GM12878 (cell line): ENCODE measurements around the gene LBH. TPM values are rescaled to one million over a fixed set of nuclear protein-coding genes. Genes with fewer than 3 reads are reported as not detected.

Experiments used
- ATAC-seq: fragments of 200-7000 bp; cut with Tn5 transposase; 3 replicates; pipeline ENCODE4 v1.9.1; 2020; ENCODE audit warnings: mild to moderate bottlenecking, moderate library complexity
- BruUV-seq: library from RNA; stranded (reverse); fragments of 400-500 nt; replicated peaks from 2 replicates; lab custom pipeline; 2021; lab: Mats Ljungman, UMichigan
- CTCF ChIA-PET: fragments of 300-600 bp; sonication (Branson Sonifier 250); formaldehyde crosslinking; extraction: SDS; loops from one replicate; lab custom pipeline; 2021; ENCODE audit warnings: inconsistent platforms; lab: Yijun Ruan, JAX
- POLR2A ChIA-PET: fragments of 350-600 bp; formaldehyde crosslinking; extraction: SDS; loops from one replicate; lab custom pipeline; 2021; ENCODE audit warnings: inconsistent platforms; lab: Charles Lee
- RAD21 ChIA-PET: fragments of 300-600 bp; sonication (Branson Sonifier 250); formaldehyde crosslinking; loops from one replicate; lab custom pipeline; 2023; ENCODE audit warnings: antibody characterized with exemption; ENCODE audit not compliant: unreplicated experiment; lab: Charles Lee
- SMC1A ChIA-PET: fragments of 300-600 bp; sonication (Branson Sonifier 250); formaldehyde crosslinking; loops from one replicate; lab custom pipeline; 2023; ENCODE audit not compliant: unreplicated experiment, uncharacterized antibody; lab: Charles Lee
- DNase-seq: peaks from one replicate; pipeline ENCODE4 v3.0.0-alpha.2; 2011; ENCODE audit warnings: low read depth, low spot score
- FAIRE-seq: peaks from 3 replicates; lab custom pipeline; 2011; peaks lifted over from hg19 to GRCh38; lab: Jason Lieb, UNC
- H2AFZ ChIP-seq: 2 replicates; pipeline ENCODE4 v1.6.0; 2011; ENCODE audit warnings: low read depth, low read length, control low read depth; ENCODE audit not compliant: control insufficient read depth
- H3K27ac ChIP-seq: 2 replicates; pipeline ENCODE4 v1.5.1; 2011; ENCODE audit warnings: control low read depth; ENCODE audit not compliant: control insufficient read depth, insufficient read depth
- H3K27me3 ChIP-seq, 2 experiments: replicated peaks in 1 of 2; 2 replicates each; pipeline versions ENCODE4 v1.6.0 to v1.6.1; 2011; ENCODE audit warnings: low read length in 1 of 2; ENCODE audit not compliant: control insufficient read depth in 2 of 2, insufficient read depth in 2 of 2
- H3K36me3 ChIP-seq, 2 experiments: 2 replicates each; pipeline ENCODE4 v1.5.1; 2011; ENCODE audit warnings: low read length in 1 of 2; ENCODE audit not compliant: control insufficient read depth in 2 of 2, insufficient read depth in 2 of 2
- H3K4me1 ChIP-seq: 2 replicates; pipeline ENCODE4 v1.6.1; 2011; ENCODE audit warnings: mild to moderate bottlenecking, low read length, moderate library complexity, mixed read lengths; ENCODE audit not compliant: control insufficient read depth, insufficient read depth
- H3K4me2 ChIP-seq: 2 replicates; pipeline ENCODE4 v1.6.0; 2011; ENCODE audit warnings: control low read depth; ENCODE audit not compliant: control insufficient read depth, insufficient read depth
- H3K4me3 ChIP-seq: fragments of 200-600 bp; sonication (generic); 2 replicates; pipeline ENCODE4 v1.5.1; 2016
- H3K79me2 ChIP-seq: 2 replicates; pipeline ENCODE4 v1.6.0; 2011; ENCODE audit warnings: low read length; ENCODE audit not compliant: control insufficient read depth, insufficient read depth
- H3K9ac ChIP-seq: 2 replicates; pipeline ENCODE4 v1.8.0; 2011; ENCODE audit warnings: low read length, control low read depth, mixed read lengths; ENCODE audit not compliant: control insufficient read depth, insufficient read depth
- H3K9me3 ChIP-seq: replicated peaks from 3 replicates; pipeline ENCODE4 v1.5.1; 2011; ENCODE audit warnings: mild to moderate bottlenecking, low read length; ENCODE audit not compliant: control insufficient read depth, insufficient read depth
- H4K20me1 ChIP-seq: 2 replicates; pipeline ENCODE4 v1.6.0; 2011; ENCODE audit not compliant: control insufficient read depth, insufficient read depth
- EGR1 ChIP-seq, 2 experiments: IDR thresholded peaks; 1 replicate in 1 of 2; 2 replicates in 1 of 2; pipeline ENCODE4 v1.6.1; 2011 to 2012; ENCODE audit warnings: low read depth in 2 of 2, low read length in 2 of 2, borderline replicate concordance in 1 of 2, mild to moderate bottlenecking in 1 of 2, moderate library complexity in 1 of 2
- JUND ChIP-seq: IDR thresholded peaks from 2 replicates; pipeline ENCODE4 v1.6.1; 2012; ENCODE audit warnings: low read depth, mild to moderate bottlenecking, low read length, improper control_type of control experiment, moderate library complexity
- NFYA ChIP-seq: IDR thresholded peaks from 2 replicates; pipeline ENCODE4 v1.6.1; 2011; ENCODE audit warnings: low read depth, mild to moderate bottlenecking, low read length, improper control_type of control experiment, borderline replicate concordance
- STAT1 ChIP-seq: fragments of 450-650 bp; conservative IDR thresholded peaks from 2 replicates; pipeline ENCODE4 v1.6.1; 2014; ENCODE audit warnings: antibody characterized with exemption, mild to moderate bottlenecking
- WGBS: methylation state at CpG from one replicate; pipeline ENCODE4 v1.1.6; 2016; ENCODE audit warnings: low lambda C conversion rate; ENCODE audit not compliant: insufficient replicate concordance, insufficient coverage; ENCODE audit errors: missing lambda C conversion rate; 5-methylcytosine and 5-hydroxymethylcytosine counted together
- in situ Hi-C: fragments of 300-500 bp; cut with MboI; formaldehyde crosslinking; loops from 9 replicates; pipeline ENCODE4 v1.14.3; 2018; ENCODE audit warnings: mixed read lengths
- intact Hi-C: fragments of 100-400 bp; cut with micrococcal nuclease; formaldehyde crosslinking; loops from one replicate; pipeline ENCODE4 v1.14.2; 2022; ENCODE audit not compliant: unreplicated experiment
- polyA plus RNA-seq, 11 experiments: library from polyadenylated mRNA; depleted of rRNA in 4 of 11; unstranded in 6 of 11; stranded (reverse) in 5 of 11; fragments of >200 nt; fragmentation: Nextera tagmentation in 4 of 11; fragmentation: Illumina TruSeq in 1 of 11; extraction: Ambion mirVana in 4 of 11; extraction: Trizol in 1 of 11; gene quantifications; 1 replicate in 1 of 11; 2 replicates in 10 of 11; pipeline versions ENCODE4 v1.2.1 to v1.2.3, GENCODE V29; 2011 to 2016; ENCODE audit warnings: inconsistent platforms in 2 of 11, missing spikeins in 2 of 11, low read depth in 1 of 11
- total RNA-seq, 4 experiments: library from RNA; depleted of rRNA in 3 of 4; stranded (reverse); fragments of >200 nt in 3 of 4; fragmentation: Illumina TruSeq in 1 of 4; extraction: Trizol in 1 of 4; gene quantifications; 2 replicates each; pipeline versions ENCODE4 v1.2.1 to v1.2.3, GENCODE V29; 2013 to 2021
- TF ChIP-seq, protein P1 (sequence below): fragments of 150-350 bp; IDR thresholded peaks from 2 replicates; pipeline ENCODE4 v1.6.1; 2014; ENCODE audit warnings: mild to moderate bottlenecking, low read depth, low read length
- TF ChIP-seq, protein P2 (sequence below): fragments of 450-650 bp; IDR thresholded peaks from 2 replicates; pipeline ENCODE4 v1.6.1; 2016; ENCODE audit warnings: mild to moderate bottlenecking

Gene LBH
- total and polyA plus RNA-seq, 10 of the 15 experiments (the other 5 are each of a cell fraction or from before 2014, with no cell fraction given), result 9.3 to 133 (median 34.1) TPM

DNA sequence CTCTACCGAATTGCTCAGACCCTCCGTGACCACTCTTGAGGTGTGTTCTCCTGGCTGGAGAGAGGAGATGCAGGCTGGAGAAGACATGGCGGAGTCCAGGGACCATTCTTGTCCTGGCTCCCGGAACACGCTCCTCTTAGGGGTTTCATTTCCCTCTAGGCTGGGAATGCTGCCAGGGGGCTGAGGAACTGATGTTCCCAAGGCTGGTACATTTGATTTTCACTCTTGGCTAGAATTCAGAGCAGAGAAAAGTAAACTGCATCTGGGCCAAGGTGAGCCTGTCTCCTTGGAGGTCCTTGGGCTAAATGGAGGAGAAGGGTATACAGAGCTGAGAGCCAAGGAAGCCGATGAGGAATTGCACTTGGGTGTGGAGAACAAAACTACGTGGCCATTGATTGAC, 28.2 kb upstream of the LBH start:
- in situ Hi-C loops, result no loop called here
- no peaks in the 10 kb centered on the region for H3K36me3 ChIP-seq
- ATAC-seq, result no peak
- SMC1A ChIA-PET, result interaction anchor here (0.7 to 12.7 kb wide), 5 partner anchors 11 to 505 kb away, joined by 3 to 444 read pairs (median 4); partner anchors contain the start of gene LBH
- FAIRE-seq, result no peak
- no peak overlapping the region for H3K9ac ChIP-seq
- intact Hi-C loops, result no loop called here
- WGBS, result 47% methylated on average over 7 of the region's 7 CpGs
- DNase-seq, result no peak
- TF ChIP-seq STAT1 (no peak), EGR1 (IDR thresholded peaks at IDR 0.05; ENCODE audit: borderline replicate concordance in 1 of 2, low read depth in 2 of 2, low read length in 2 of 2) (no peak), JUND (no peak), NFYA (no peak)
- TF ChIP-seq, protein P1, sequence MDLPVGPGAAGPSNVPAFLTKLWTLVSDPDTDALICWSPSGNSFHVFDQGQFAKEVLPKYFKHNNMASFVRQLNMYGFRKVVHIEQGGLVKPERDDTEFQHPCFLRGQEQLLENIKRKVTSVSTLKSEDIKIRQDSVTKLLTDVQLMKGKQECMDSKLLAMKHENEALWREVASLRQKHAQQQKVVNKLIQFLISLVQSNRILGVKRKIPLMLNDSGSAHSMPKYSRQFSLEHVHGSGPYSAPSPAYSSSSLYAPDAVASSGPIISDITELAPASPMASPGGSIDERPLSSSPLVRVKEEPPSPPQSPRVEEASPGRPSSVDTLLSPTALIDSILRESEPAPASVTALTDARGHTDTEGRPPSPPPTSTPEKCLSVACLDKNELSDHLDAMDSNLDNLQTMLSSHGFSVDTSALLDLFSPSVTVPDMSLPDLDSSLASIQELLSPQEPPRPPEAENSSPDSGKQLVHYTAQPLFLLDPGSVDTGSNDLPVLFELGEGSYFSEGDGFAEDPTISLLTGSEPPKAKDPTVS, result no peak
- TF ChIP-seq, protein P2, sequence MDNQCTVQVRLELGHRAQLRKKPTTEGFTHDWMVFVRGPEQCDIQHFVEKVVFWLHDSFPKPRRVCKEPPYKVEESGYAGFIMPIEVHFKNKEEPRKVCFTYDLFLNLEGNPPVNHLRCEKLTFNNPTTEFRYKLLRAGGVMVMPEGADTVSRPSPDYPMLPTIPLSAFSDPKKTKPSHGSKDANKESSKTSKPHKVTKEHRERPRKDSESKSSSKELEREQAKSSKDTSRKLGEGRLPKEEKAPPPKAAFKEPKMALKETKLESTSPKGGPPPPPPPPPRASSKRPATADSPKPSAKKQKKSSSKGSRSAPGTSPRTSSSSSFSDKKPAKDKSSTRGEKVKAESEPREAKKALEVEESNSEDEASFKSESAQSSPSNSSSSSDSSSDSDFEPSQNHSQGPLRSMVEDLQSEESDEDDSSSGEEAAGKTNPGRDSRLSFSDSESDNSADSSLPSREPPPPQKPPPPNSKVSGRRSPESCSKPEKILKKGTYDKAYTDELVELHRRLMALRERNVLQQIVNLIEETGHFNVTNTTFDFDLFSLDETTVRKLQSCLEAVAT, result no peak
- CTCF ChIA-PET, result interaction anchor here (0.8 to 2.7 kb wide), 8 partner anchors 27 to 508 kb away, joined by 3 to 34 read pairs (median 4); no protein-coding TSS in a partner anchor
- H3K27me3 ChIP-seq, result no peaks in the 10 kb centered on the region; a peak in 1 of 4 replicates
- no peak overlapping the region for H2AFZ ChIP-seq
- H3K27ac ChIP-seq, result no peak overlapping the region
- POLR2A ChIA-PET, result no interaction called here
- no peaks in the 10 kb centered on the region; the same call in 1 of the 2 replicates for H4K20me1 ChIP-seq
- no peaks in the 10 kb centered on the region; the same call in 1 of the 2 replicates for H3K4me1 ChIP-seq
- H3K4me3 ChIP-seq, result no peak overlapping the region
- no TSS peak for BruUV-seq
- H3K4me2 ChIP-seq, result no peak overlapping the region
- no peaks in the 10 kb centered on the region for H3K79me2 ChIP-seq
- no peaks in the 10 kb centered on the region for H3K9me3 ChIP-seq
- RAD21 ChIA-PET, result interaction anchor here (1.0 to 7.1 kb wide), 2 partner anchors 273 to 506 kb away, joined by 3 to 195 read pairs; no protein-coding TSS in a partner anchor
